Measurements from ENCODE around the gene ARID1B.
"Not testable (repeated sequence)": the region's sequence is repeated elsewhere in the genome, so short reads cannot be mapped to it uniquely, and the experiment has no call there.

ARID1B gene

DNA sequence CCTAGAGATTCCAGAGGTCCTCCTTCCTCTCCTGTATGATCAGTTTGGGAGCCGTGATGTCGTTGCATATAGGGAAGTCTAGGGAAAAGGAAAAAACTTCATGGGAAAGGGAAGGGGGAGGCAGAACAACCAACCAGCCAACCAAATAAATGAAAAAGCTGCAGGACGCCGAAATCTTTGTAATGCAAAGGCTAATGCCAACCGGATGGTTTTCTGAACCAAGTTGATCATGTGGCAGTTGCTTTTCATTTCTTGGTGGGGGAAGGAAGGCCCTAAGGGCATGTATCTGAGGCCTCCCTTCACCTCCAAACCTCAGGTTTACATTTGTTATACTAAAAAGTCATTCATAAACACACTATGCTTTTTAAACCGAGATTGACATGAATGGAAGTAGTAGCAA lies 167.2 kb downstream of the ARID1B start:
- DNase-seq: no peak

DNA sequence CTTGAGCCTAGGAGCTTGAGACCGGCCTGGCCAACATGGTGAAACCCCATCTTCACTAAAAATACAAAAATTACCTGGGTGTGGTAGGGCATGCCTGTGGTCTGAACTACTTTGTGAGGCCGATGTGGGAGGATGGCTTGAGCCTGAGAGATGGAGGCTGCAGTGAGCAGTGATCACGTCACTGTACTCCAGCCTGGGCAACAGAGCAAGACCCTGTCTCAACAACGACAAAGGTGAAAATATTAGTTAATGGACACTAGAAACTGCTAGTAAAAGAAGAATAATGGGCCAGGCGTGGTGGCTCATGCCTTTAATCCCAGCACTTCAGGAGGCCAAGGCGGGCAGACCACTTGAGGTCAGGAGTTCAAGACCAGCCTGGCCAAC lies 168.6 kb downstream of the ARID1B start:
- not testable (repeated sequence) for DNase-seq

GRCh38 chr6:156946370-156946936 lies 169.3 kb downstream of the ARID1B start:
- no peak for DNase-seq

GRCh38 chr6:156948277-156948676 lies 171.1 kb downstream of the ARID1B start:
- no peak for DNase-seq

GRCh38 chr6:156948807-156949206 lies 171.6 kb downstream of the ARID1B start:
- DNase-seq: no peak

DNA sequence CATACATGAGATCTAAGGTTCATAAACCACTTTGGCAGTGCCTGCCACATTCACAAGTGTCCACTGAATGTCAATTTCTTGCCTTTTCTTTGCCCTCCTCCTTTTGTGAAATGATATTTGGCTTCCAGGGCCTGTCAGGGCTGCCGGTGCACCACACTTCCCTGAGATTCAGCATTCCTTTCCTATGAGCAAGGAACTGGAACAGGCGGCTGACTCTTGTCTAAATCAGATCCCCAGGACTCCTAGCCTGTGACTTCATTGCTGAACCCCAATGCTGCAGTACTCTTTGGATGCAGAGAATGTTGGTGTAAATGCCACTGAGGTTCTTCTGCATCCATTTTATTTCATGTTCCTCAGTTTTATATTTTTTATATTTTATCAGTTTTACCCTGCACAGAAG lies 172.2 kb downstream of the ARID1B start:
- DNase-seq: no peak

- DNase-seq: no peak
These were observed 172.9 kb downstream of the ARID1B start for GRCh38 chr6:156950084-156950483.

DNA sequence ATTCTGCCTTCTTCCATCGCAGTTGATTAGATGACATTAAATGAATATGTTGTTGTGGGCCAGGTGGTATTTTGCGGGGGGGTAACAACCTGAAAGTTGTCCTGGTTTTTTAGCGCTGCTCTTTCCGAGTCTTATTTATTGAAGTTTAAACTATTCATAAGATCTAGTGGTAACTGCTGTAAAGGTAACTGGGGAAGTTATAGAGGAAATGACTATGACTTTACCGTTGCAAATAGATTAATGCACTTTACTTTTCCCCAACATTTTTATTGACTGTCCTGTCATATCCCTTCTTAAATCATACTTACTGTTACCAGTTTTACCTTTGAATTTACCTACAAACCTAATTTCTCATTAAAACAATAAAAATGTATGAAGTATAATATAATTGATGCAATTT lies 173.4 kb downstream of the ARID1B start:
- DNase-seq: no peak

DNA sequence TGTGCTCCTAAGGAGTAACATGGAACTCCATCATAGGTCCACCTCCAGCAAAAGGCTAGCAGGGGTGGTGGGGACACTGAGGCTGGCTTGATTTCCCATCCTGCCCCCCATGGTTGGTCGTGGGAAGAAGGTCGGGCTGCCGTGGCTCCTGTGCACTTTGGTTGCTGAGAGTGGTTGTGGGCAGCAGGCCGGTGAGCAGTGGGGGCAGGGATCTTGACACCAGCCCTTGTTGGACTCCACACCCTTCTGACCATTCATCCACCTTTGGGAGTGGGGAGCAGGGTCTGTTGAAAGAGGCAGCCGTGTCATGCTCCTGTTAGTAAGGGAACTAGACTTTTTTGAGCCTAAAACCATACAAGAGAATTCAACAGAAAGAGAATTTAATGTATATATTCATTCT lies 175.2 kb downstream of the ARID1B start:
- no peak for DNase-seq

DNA sequence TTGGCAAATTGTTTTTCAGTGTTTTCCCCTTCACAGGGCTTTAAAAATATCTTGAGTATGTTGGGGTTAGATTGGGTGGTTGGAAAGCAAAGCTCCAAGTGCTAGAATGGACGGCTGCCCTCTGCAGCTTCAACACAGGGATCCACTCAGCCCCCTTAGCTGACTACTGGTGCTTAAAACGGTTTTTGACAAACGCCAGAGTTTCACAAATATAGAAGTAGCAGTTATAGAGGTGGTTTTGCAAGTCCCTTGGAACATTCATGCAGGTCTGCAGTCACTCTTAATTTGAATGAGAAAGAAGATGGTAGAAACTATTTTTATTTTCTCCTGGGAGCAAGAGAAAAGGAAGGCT lies 175.9 kb downstream of the ARID1B start:
- DNase-seq: no peak

GRCh38 chr6:156953479-156954146 lies 176.4 kb downstream of the ARID1B start:
- DNase-seq: peak; percentile 9 to 80 (median 68)

DNA sequence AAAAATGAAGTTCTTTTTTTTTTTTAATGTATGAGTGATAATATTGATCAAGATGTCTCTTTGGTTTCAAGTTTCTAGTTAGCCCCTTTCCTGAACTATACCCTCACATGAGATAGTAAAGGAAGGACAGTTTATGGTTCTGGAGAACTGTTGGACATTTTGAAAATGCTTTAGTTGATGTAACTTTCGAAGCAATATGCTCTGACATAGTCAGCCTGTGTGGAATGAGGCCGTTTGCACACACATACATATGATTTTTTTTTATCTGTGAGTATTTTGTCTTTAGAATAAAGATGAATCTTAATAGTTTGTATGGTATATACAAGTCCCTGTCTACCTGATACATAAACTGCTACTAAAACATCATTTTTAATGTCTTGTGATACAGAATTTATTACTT lies 177.0 kb downstream of the ARID1B start:
- DNase-seq: no peak

DNA sequence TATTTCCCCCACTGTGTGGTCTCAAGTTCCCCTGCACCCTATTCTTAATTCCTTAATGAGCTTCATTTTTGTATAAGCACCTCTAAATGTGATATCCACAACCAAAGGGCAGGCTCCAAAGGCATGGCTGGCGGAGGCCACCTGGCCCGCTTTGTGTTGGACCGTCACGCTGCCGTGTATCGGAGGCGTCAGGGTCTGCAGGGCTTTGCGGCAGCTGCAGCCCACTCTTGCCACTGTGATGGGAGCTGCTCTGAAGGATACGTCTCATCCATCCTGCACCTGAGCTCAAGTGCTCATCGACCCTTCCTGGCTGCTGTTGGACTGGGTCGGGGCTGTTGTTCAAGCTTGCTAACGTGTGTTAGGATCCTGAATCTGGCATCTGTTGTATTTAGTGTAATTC lies 177.6 kb downstream of the ARID1B start:
- no peak for DNase-seq

- no peak for DNase-seq
These were observed 178.5 kb downstream of the ARID1B start for GRCh38 chr6:156955494-156956183.

GRCh38 chr6:156956286-156956685 lies 179.1 kb downstream of the ARID1B start:
- DNase-seq: no peak

GRCh38 chr6:156957931-156958547 lies 180.9 kb downstream of the ARID1B start:
- DNase-seq: no peak

- no peak for DNase-seq
These were observed 183.3 kb downstream of the ARID1B start for GRCh38 chr6:156960525-156960924.

GRCh38 chr6:156961282-156961892 lies 184.2 kb downstream of the ARID1B start:
- no peak for DNase-seq

DNA sequence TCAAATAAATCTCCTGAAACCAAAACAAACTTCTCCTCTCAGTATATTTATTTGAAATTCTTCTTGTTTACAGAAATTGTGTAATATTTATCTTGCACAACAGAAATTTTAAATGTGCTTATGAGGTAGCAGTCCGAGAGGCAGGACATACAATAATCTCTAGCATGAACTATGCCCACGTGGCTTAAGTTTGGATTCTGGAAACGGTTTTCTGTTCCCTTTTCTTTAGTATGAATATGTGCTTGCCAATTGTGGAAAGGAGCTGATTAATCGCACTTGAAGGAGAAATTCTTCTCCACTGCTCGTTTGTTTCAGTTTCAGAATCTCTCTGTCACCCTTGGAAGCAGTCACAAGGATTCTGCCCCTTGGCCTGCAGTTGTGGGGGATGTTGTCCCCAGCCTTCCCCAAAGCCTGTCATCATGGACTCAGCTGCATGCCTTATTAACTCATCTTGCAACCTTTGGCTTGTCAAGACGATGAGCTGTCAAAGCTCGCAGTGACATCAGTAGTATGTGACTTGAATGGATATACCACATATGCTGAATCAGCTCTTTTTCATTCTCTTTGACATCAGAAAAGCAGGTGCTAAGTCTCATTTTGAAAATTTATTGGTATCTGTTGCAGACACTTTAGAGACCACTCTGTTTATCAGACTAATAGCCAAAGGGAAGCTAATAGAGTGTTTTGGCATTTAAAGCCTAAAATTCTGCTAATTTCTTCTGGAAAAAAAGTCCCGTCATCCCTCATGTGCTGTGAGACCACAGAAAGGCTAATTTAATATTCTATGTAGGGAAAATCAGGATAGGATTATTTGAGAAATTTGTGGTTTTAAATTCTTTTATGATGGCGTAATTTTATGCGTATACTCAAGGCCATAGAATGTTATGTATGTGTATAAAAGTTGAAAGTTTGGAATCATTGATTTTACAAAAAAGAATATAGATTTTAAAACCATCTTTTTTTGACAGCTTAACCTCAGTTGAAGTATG lies 186.8 kb downstream of the ARID1B start:
- DNase-seq: no peak

DNA sequence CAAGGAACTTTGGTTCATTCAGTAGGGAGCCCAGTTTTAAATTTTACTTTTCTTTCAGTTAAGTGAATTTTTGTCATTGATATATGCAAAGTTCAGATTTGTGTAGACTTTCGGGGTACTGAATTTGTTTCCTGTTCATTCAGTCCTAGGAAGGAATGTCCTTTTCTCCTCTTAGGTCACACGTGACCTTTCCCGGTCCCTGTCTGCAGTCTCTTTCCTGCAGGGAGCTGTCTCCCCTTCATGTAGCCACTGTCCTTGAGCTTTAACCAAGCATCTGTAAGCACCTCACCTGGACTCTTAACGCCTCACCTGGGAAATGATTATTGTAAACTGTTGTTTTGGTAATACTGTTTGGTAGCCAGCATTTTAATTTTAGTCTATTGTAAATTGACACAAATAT lies 190.7 kb downstream of the ARID1B start:
- DNase-seq: no peak

DNA sequence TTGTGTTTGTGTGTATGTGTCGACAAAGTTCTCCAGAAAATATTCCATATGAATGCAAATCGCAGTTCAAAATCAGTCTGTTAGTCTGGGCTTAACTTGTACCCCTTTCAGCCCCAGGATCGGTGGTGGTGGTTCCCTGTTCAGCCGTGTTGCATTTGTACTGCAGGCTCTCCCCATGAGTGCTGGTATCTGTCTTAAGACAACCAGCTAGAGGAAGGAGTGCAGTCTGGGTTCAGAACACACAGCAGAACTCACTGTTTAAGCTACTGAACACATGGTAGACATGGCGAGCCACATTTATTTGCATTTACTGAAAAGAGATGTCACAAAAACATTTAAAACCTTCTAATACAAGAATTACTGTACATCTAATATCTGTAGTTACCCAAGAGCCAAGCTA lies 192.1 kb downstream of the ARID1B start:
- no peak for DNase-seq

DNA sequence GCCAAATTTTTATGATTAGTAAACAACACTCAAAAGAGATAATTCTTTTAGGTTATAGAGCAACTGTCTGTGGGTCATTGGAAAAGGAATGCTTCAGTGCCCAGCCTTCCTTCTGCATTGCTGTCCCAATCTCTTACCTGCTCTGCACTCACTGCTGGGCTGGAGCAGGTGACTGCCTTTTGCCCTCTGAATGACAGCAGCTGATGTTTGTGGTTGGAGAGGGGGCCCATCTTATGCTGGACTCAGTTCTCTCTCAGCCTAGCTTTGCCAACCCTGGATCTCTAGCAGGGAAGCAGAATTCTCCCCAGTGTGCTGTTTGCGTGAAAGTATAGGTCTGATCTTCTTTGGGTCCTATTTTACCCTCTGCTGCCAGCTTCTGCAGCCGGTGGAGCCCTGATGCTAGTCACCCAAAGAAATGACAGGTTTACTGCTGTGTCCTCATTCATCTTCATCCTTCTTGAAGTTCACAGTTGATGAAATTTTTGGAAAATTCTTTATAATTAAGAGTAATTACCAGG lies 193.5 kb downstream of the ARID1B start:
- DNase-seq: no peak
